HepG2 (cell line): ENCODE results near the gene LRR1. TPM values are rescaled to one million over a fixed set of nuclear protein-coding genes. Genes with fewer than 3 reads are reported as not detected.
A peak's percentile ranks its signal among the peaks of the same experiment; 100 is the strongest.

Experiments used
- FOXP1 ChIP-seq, 2 experiments: fragments of 450-650 bp in 1 of 2; IDR thresholded peaks; 2 replicates each; pipeline ENCODE4 v1.6.1; 2017 to 2018; ENCODE audit warnings: antibody characterized with exemption in 1 of 2
- LCORL ChIP-seq, 2 experiments: fragments of 450-650 bp in 1 of 2; sonication (generic) in 1 of 2; formaldehyde crosslinking in 1 of 2; IDR thresholded peaks; 2 replicates each; pipeline versions ENCODE4 v1.5.0 to v1.6.1; 2017 to 2020; ENCODE audit warnings: antibody characterized with exemption in 1 of 2, missing genetic modification reagents in 1 of 2
- RFXANK ChIP-seq: IDR thresholded peaks from 2 replicates; pipeline ENCODE4 v1.6.1; 2016
- TBL1XR1 ChIP-seq: fragments of 150-350 bp; IDR thresholded peaks from 2 replicates; pipeline ENCODE4 v1.6.1; 2014; ENCODE audit warnings: borderline replicate concordance, low read length; ENCODE audit not compliant: partially characterized antibody
- ZNF558 ChIP-seq: sonication (generic); formaldehyde crosslinking; IDR thresholded peaks from 2 replicates; pipeline ENCODE4 v1.9.0; 2022; ENCODE audit warnings: mild to moderate bottlenecking, missing genetic modification reagents, borderline replicate concordance
- ZNF737 ChIP-seq: sonication (generic); formaldehyde crosslinking; IDR thresholded peaks from 2 replicates; pipeline ENCODE4 v1.5.0; 2020; ENCODE audit warnings: missing genetic modification reagents, mild to moderate bottlenecking, borderline replicate concordance
- polyA plus RNA-seq, 8 experiments: library from polyadenylated mRNA; depleted of rRNA in 3 of 8; stranded (reverse) in 7 of 8; unstranded in 1 of 8; fragments of >200 nt; fragmentation: Illumina TruSeq in 4 of 8; extraction: Trizol in 4 of 8; gene quantifications; 2 replicates each; pipeline versions ENCODE4 v1.2.1 to v1.2.3, GENCODE V29; 2011 to 2016; ENCODE audit warnings: low read depth in 4 of 8, missing spikeins in 1 of 8, mixed read lengths in 1 of 8; ENCODE audit not compliant: insufficient read depth in 1 of 8
- total RNA-seq, 5 experiments: library from RNA; depleted of rRNA; stranded (reverse); fragments of >200 nt; fragmentation: Illumina TruSeq; extraction: Trizol; gene quantifications; 2 replicates each; pipeline ENCODE4 v1.2.3, GENCODE V29; 2016; ENCODE audit warnings: low read depth in 1 of 5
- TF ChIP-seq, protein P1 (sequence below), 2 experiments: fragments of 450-650 bp in 1 of 2; sonication (generic) in 1 of 2; formaldehyde crosslinking in 1 of 2; IDR thresholded peaks; 2 replicates each; pipeline versions ENCODE4 v1.6.1 to v1.8.0; 2016 to 2022; ENCODE audit warnings: antibody characterized with exemption in 1 of 2, mild to moderate bottlenecking in 1 of 2, missing genetic modification reagents in 1 of 2
- TF ChIP-seq, protein P2 (sequence below): sonication (generic); formaldehyde crosslinking; IDR thresholded peaks from 2 replicates; pipeline ENCODE4 v1.5.0; 2020; ENCODE audit warnings: mild to moderate bottlenecking, missing genetic modification reagents
- TF ChIP-seq, protein P3 (sequence below): sonication (generic); formaldehyde crosslinking; IDR thresholded peaks from 2 replicates; pipeline ENCODE4 v1.4.0; 2020; ENCODE audit warnings: missing genetic modification reagents; ENCODE audit errors: not compliant biosample characterization
- TF ChIP-seq, protein P4 (sequence below): IDR thresholded peaks from 2 replicates; pipeline ENCODE4 v1.6.1; 2016; ENCODE audit warnings: missing biosample characterization, missing genetic modification reagents, low read depth

The LRR1 gene
- total and polyA plus RNA-seq, 2 of the 13 experiments (the other 11 are each of a cell fraction or from before 2014, with no cell fraction given), result 7.0 to 36.2 TPM

DNA sequence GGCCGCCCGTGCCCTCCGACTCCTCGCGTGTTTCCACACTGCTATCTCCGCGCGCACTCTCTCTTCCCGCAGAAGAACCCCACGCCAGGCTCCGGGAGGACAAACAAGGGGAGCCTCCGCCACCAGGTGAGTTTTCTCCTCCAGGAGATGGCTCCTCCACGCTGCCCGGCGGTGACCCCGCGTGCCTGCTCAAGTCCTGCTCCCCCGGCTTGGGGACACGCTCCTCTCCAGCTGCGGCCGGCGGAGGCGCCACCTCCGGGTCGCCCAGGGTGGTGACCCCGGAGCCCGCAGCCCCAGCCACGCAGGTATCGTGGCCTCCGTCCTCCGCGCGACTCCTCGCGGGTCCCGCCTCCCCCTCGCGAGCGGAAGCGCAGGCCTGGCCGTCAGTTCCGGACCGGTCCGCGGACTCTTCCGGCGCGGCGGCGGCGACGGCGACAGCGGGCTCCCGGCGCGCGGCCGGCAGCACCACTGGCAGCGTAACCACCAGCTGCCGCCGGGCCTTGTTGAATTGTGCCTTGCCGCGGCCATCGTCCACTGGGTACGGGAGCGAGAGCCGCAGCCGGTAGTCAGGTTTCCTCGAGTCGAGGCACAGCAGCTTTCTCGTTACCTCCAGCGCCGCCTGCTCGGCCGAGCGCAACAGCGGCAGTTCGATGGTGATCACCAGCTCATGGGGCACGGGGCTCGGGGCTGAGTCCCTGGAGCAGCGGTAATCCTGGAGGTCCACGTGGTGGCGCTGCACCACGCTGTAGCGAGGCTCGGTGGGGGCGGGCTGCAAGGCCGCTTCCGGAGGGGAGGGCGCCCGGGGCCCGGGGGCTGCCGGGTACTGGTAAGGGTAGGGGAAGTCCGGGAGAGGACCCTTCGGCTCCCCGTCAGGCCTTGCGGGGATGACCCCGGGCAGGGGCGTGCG lies 35.2 kb downstream of the LRR1 start (continued):
- TF ChIP-seq, protein P1, sequence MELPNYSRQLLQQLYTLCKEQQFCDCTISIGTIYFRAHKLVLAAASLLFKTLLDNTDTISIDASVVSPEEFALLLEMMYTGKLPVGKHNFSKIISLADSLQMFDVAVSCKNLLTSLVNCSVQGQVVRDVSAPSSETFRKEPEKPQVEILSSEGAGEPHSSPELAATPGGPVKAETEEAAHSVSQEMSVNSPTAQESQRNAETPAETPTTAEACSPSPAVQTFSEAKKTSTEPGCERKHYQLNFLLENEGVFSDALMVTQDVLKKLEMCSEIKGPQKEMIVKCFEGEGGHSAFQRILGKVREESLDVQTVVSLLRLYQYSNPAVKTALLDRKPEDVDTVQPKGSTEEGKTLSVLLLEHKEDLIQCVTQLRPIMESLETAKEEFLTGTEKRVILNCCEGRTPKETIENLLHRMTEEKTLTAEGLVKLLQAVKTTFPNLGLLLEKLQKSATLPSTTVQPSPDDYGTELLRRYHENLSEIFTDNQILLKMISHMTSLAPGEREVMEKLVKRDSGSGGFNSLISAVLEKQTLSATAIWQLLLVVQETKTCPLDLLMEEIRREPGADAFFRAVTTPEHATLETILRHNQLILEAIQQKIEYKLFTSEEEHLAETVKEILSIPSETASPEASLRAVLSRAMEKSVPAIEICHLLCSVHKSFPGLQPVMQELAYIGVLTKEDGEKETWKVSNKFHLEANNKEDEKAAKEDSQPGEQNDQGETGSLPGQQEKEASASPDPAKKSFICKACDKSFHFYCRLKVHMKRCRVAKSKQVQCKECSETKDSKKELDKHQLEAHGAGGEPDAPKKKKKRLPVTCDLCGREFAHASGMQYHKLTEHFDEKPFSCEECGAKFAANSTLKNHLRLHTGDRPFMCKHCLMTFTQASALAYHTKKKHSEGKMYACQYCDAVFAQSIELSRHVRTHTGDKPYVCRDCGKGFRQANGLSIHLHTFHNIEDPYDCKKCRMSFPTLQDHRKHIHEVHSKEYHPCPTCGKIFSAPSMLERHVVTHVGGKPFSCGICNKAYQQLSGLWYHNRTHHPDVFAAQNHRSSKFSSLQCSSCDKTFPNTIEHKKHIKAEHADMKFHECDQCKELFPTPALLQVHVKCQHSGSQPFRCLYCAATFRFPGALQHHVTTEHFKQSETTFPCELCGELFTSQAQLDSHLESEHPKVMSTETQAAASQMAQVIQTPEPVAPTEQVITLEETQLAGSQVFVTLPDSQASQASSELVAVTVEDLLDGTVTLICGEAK (IDR thresholded peaks at IDR 0.05), result no peak
- TF ChIP-seq, protein P1 (CRISPR knock-in tag; IDR thresholded peaks at IDR 0.05), result no peak; the same call in 1 of the 2 replicates
- TF ChIP-seq RFXANK (CRISPR knock-in tag) (no peak), FOXP1 (IDR thresholded peaks at IDR 0.05) (no peak), FOXP1 (CRISPR knock-in tag; IDR thresholded peaks at IDR 0.05) (peak; percentile 17; the same call in 1 of the 2 replicates), ZNF558 (no peak; the same call in 1 of the 2 replicates), TBL1XR1 (no peak), LCORL (IDR thresholded peaks at IDR 0.05) (no peak), LCORL (CRISPR knock-in tag; IDR thresholded peaks at IDR 0.05) (peak; percentile 56; the same call in 1 of the 2 replicates), ZNF737 (CRISPR knock-in tag) (no peak)
- TF ChIP-seq, protein P2, sequence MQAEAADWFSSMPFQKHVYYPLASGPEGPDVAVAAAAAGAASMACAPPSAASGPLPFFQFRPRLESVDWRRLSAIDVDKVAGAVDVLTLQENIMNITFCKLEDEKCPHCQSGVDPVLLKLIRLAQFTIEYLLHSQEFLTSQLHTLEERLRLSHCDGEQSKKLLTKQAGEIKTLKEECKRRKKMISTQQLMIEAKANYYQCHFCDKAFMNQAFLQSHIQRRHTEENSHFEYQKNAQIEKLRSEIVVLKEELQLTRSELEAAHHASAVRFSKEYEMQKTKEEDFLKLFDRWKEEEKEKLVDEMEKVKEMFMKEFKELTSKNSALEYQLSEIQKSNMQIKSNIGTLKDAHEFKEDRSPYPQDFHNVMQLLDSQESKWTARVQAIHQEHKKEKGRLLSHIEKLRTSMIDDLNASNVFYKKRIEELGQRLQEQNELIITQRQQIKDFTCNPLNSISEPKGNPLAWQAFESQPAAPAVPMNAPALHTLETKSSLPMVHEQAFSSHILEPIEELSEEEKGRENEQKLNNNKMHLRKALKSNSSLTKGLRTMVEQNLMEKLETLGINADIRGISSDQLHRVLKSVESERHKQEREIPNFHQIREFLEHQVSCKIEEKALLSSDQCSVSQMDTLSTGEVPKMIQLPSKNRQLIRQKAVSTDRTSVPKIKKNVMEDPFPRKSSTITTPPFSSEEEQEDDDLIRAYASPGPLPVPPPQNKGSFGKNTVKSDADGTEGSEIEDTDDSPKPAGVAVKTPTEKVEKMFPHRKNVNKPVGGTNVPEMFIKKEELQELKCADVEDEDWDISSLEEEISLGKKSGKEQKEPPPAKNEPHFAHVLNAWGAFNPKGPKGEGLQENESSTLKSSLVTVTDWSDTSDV (CRISPR knock-in tag), result no peak
- TF ChIP-seq, protein P3, sequence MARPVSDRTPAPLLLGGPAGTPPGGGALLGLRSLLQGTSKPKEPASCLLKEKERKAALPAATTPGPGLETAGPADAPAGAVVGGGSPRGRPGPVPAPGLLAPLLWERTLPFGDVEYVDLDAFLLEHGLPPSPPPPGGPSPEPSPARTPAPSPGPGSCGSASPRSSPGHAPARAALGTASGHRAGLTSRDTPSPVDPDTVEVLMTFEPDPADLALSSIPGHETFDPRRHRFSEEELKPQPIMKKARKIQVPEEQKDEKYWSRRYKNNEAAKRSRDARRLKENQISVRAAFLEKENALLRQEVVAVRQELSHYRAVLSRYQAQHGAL (CRISPR knock-in tag), result no peak
- TF ChIP-seq, protein P4, sequence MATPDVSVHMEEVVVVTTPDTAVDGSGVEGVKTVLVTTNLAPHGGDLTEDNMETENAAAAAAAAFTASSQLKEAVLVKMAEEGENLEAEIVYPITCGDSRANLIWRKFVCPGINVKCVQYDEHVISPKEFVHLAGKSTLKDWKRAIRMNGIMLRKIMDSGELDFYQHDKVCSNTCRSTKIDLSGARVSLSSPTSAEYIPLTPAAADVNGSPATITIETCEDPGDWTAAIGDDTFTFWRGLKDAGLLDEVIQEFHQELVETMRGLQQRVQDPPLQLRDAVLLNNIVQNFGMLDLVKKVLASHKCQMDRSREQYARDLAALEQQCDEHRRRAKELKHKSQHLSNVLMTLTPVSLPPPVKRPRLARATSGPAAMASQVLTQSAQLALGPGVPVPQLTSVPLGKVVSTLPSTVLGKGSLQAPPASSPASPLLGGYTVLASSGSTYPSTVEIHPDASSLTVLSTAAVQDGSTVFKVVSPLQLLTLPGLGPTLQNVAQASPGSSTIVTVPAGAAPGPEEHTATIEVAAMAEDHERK (CRISPR knock-in tag), result peak; percentile 24; the same call in 1 of the 2 replicates
